Esophagus muscularis mucosa (tissue), 4 donors: Measurements from ENCODE around the gene C2orf92. TPM values are rescaled to one million over a fixed set of nuclear protein-coding genes. Genes with fewer than 3 reads are reported as not detected.

Source experiments
- DNase-seq: peaks from one replicate; pipeline ENCODE4 v3.0.0-alpha.2; 2017; ENCODE audit errors: extremely low spot score
- H3K27ac ChIP-seq, 4 donors: fragments of 200-600 bp; sonication (generic); replicated peaks in 1 of 4; 1 replicate in 3 of 4; 2 replicates in 1 of 4; pipeline ENCODE4 v1.5.1; 2016 to 2019; ENCODE audit warnings: mild to moderate bottlenecking in 1 of 4
- H3K27me3 ChIP-seq, 4 donors: fragments of 200-600 bp; sonication (generic); one replicate each; pipeline versions ENCODE4 v1.5.1 to v1.6.0; 2016 to 2019
- H3K36me3 ChIP-seq, 4 donors: fragments of 200-600 bp; sonication (generic); one replicate each; pipeline ENCODE4 v1.5.1; 2016 to 2019
- H3K4me1 ChIP-seq, 4 donors: fragments of 200-600 bp; sonication (generic); one replicate each; pipeline ENCODE4 v1.5.1; 2016 to 2019
- H3K4me3 ChIP-seq, 4 donors: fragments of 200-600 bp; sonication (generic); 1 replicate in 2 of 4; 2 replicates in 2 of 4; pipeline ENCODE4 v1.5.1; 2016 to 2019; ENCODE audit warnings: mild to moderate bottlenecking in 4 of 4, moderate library complexity in 1 of 4
- H3K9me3 ChIP-seq, 4 donors: fragments of 200-600 bp; sonication (generic); 1 replicate in 3 of 4; 2 replicates in 1 of 4; pipeline ENCODE4 v1.5.1; 2016 to 2019
- CTCF ChIP-seq, 3 experiments: fragments of 200-600 bp in 2 of 3; fragments of 450-650 bp in 1 of 3; sonication (generic) in 2 of 3; IDR thresholded peaks; one replicate each; pipeline ENCODE4 v1.5.1; 2017 to 2019; ENCODE audit warnings: antibody characterized with exemption in 3 of 3, mild to moderate bottlenecking in 2 of 3, moderate library complexity in 1 of 3
- EP300 ChIP-seq: sonication (generic); formaldehyde crosslinking; IDR thresholded peaks from one replicate; pipeline ENCODE4 v1.6.1; 2017; ENCODE audit warnings: antibody characterized with exemption
- POLR2A ChIP-seq: fragments of 450-650 bp; IDR thresholded peaks from one replicate; pipeline ENCODE4 v1.6.1; 2017; ENCODE audit warnings: antibody characterized with exemption, moderate library complexity, mild to moderate bottlenecking, low read depth
- POLR2AphosphoS5 ChIP-seq, 2 donors: sonication (generic); formaldehyde crosslinking; IDR thresholded peaks; one replicate each; pipeline ENCODE4 v1.6.1; 2017; ENCODE audit warnings: antibody characterized with exemption in 2 of 2
- WGBS: methylation state at CpG from one replicate; pipeline ENCODE4 v1.1.5; 2018; 5-methylcytosine and 5-hydroxymethylcytosine counted together
- intact Hi-C: fragments of 100-400 bp; cut with DNase I; formaldehyde crosslinking; loops from one replicate; pipeline ENCODE4 v1.15.1; 2023
- total RNA-seq, 4 donors: library from RNA; depleted of rRNA; stranded (reverse); fragments of >200 nt; gene quantifications; one replicate each; pipeline versions ENCODE4 v1.1.0 to v1.2.1, GENCODE V29; 2016

C2orf92 gene
- total RNA-seq, 4 donors from 2014 or later: 2.1 to 6.5 (median 3.6) TPM

- Histone ChIP-seq H3K9me3 (peaks cover 0 to 8% (median 2%) of the 10 kb centered on the region in 4 donors), H3K27me3 (no peaks in the 10 kb centered on the region), H3K4me3 (no peak overlapping the region), H3K36me3 (peaks cover 27 to 79% (median 61%) of the 10 kb centered on the region in 4 donors), H3K27ac (no peak overlapping the region), H3K4me1 (no peaks in the 10 kb centered on the region)
- no peak for TF ChIP-seq CTCF (IDR thresholded peaks at IDR 0.05)
- TF ChIP-seq POLR2A: no peak
- TF ChIP-seq POLR2AphosphoS5 (IDR thresholded peaks at IDR 0.05): no peak
- TF ChIP-seq EP300: no peak
- WGBS: 90% methylated on average over 2 of the region's 2 CpGs
- DNase-seq: peak; percentile 24
- intact Hi-C loops: no loop called here
Observed at GRCh38 chr2:97653473-97653872, 16.0 kb upstream of the C2orf92 start.

- 96% methylated on average over 1 of the region's 1 CpG for WGBS
- Histone ChIP-seq H3K9me3 (peaks cover 0 to 8% (median 2%) of the 10 kb centered on the region in 4 donors), H3K36me3 (peaks cover 27 to 79% (median 61%) of the 10 kb centered on the region in 4 donors), H3K4me3 (no peak overlapping the region), H3K27ac (no peak overlapping the region), H3K27me3 (no peaks in the 10 kb centered on the region), H3K4me1 (no peaks in the 10 kb centered on the region)
- DNase-seq: no peak
- intact Hi-C loops: no loop called here
- no peak for TF ChIP-seq POLR2AphosphoS5 (IDR thresholded peaks at IDR 0.05)
- no peak for TF ChIP-seq EP300
- no peak for TF ChIP-seq POLR2A
- TF ChIP-seq CTCF (IDR thresholded peaks at IDR 0.05): no peak
Observed at GRCh38 chr2:97653874-97654273, 15.6 kb upstream of the C2orf92 start.

- DNase-seq: no peak
- Histone ChIP-seq H3K4me1 (no peaks in the 10 kb centered on the region), H3K36me3 (peaks cover 26 to 79% (median 61%) of the 10 kb centered on the region in 4 donors), H3K27ac (no peak overlapping the region), H3K27me3 (no peaks in the 10 kb centered on the region), H3K4me3 (no peak overlapping the region), H3K9me3 (peaks cover 0 to 8% (median 2%) of the 10 kb centered on the region in 4 donors)
- TF ChIP-seq CTCF (IDR thresholded peaks at IDR 0.05) (no peak), EP300 (no peak), POLR2AphosphoS5 (IDR thresholded peaks at IDR 0.05) (no peak), POLR2A (no peak)
- 90% methylated on average over 5 of the region's 5 CpGs for WGBS
- intact Hi-C loops: no loop called here
Observed at GRCh38 chr2:97654309-97654708, 15.2 kb upstream of the C2orf92 start.

- Histone ChIP-seq H3K4me1 (no peaks in the 10 kb centered on the region), H3K4me3 (no peak overlapping the region), H3K36me3 (peaks cover 26 to 79% (median 63%) of the 10 kb centered on the region in 4 donors), H3K27ac (no peak overlapping the region), H3K27me3 (no peaks in the 10 kb centered on the region), H3K9me3 (peaks cover 0 to 8% (median 2%) of the 10 kb centered on the region in 4 donors)
- 100% methylated on average over 2 of the region's 2 CpGs for WGBS
- TF ChIP-seq POLR2A: no peak
- TF ChIP-seq EP300: no peak
- TF ChIP-seq CTCF (IDR thresholded peaks at IDR 0.05): no peak
- no peak for TF ChIP-seq POLR2AphosphoS5 (IDR thresholded peaks at IDR 0.05)
- DNase-seq: no peak
- intact Hi-C loops: no loop called here
Observed at GRCh38 chr2:97654791-97655190, 14.7 kb upstream of the C2orf92 start.

- Histone ChIP-seq H3K4me1 (peaks cover 9 to 11% (median 11%) of the 10 kb centered on the region in 4 donors), H3K36me3 (peaks cover 26 to 73% (median 65%) of the 10 kb centered on the region in 4 donors), H3K27me3 (no peaks in the 10 kb centered on the region), H3K9me3 (peaks cover 0 to 8% (median 2%) of the 10 kb centered on the region in 4 donors), H3K4me3 (no peak overlapping the region), H3K27ac (no peak overlapping the region)
- intact Hi-C loops: no loop called here
- 93% methylated on average over 7 of the region's 7 CpGs for WGBS
- TF ChIP-seq EP300: no peak
- TF ChIP-seq POLR2A: no peak
- DNase-seq: no peak
Observed at GRCh38 chr2:97656129-97656755, 13.3 kb upstream of the C2orf92 start.
